Cerebellar cortex (tissue), 1 donor: ENCODE measurements around the gene ZC3HAV1L.
"Not testable (repeated sequence)": the region's sequence is repeated elsewhere in the genome, so short reads cannot be mapped to it uniquely, and the experiment has no call there.

Source experiments
- DNase-seq: peaks from one replicate; pipeline ENCODE4 v3.0.0-alpha.2; 2015; ENCODE audit warnings: low spot score

Gene ZC3HAV1L

GRCh38 chr7:139035586-139036353, at the start of gene ZC3HAV1L:
Gene ZC3HAV1L, minus strand, starts transcription at chr7:139036042. Its CDS starts 25 bp downstream, at chr7:139036017.
- DNase-seq: peak; percentile 29

GRCh38 chr7:139084709-139085108, 48.9 kb upstream of the ZC3HAV1L start:
- DNase-seq: no peak

- no peak for DNase-seq
These were observed 45.7 kb upstream of the ZC3HAV1L start for GRCh38 chr7:139081584-139081983.

GRCh38 chr7:139080905-139081304, 45.1 kb upstream of the ZC3HAV1L start:
- DNase-seq: no peak

DNA sequence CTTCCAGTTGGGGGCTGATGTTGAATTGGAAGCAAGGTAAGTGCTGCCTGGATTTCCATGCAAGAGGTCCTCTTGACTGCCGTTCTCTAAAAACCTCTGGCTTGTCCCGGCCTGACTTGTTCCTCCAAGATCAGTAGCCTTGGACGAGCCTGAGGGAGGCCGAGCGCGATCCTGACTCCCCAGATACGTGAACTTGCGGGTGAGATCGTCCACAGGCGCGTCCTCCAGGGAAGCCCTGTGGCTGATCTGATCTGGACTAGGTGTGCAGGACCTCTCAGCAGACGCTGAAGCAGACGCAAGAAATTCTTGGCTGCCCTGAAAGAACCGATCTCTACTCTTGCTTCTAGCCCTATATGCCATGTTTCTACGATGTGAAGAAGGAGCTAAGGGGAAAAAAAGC, 44.0 kb upstream of the ZC3HAV1L start:
- DNase-seq: no peak

DNA sequence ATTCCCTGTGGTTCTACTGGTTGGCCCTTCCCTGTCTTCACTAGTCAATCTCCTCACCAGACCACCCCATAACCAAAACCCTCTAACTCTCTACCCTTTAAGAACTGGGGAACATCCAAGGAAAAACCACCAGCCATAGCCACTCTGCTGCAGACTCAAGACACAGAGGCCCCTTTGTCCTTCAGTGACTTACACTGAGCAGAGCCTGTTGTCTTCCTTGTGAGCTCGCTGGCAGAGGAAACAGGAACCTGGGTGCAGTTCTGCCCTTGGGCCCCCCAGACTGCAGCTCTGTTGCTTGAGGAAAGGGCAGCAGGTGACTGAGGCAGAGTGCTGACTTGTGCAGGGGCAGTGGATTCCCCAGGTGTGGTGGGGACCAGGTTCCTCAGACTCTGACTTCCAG, 43.1 kb upstream of the ZC3HAV1L start:
- no peak for DNase-seq

DNA sequence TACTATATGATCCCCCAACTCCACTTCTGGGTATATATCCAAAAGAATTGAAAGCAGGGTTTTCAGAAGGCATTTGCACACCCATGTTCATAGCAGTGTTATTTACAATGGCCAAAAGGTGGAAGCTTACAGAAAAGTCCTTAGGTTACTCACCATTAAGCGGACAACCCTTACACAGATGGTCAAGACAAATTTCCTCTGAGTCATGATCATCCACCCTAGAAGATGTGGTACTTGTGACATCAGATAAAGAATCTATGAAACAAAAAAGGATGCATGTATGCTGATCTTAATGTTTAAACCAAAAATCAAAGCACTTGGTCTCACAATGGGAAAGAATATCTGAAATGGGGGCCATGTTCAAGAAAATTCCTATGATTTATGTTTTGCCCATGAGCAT, 42.6 kb upstream of the ZC3HAV1L start:
- no peak for DNase-seq

GRCh38 chr7:139077706-139078105, 41.9 kb upstream of the ZC3HAV1L start:
- DNase-seq: not testable (repeated sequence)

DNA sequence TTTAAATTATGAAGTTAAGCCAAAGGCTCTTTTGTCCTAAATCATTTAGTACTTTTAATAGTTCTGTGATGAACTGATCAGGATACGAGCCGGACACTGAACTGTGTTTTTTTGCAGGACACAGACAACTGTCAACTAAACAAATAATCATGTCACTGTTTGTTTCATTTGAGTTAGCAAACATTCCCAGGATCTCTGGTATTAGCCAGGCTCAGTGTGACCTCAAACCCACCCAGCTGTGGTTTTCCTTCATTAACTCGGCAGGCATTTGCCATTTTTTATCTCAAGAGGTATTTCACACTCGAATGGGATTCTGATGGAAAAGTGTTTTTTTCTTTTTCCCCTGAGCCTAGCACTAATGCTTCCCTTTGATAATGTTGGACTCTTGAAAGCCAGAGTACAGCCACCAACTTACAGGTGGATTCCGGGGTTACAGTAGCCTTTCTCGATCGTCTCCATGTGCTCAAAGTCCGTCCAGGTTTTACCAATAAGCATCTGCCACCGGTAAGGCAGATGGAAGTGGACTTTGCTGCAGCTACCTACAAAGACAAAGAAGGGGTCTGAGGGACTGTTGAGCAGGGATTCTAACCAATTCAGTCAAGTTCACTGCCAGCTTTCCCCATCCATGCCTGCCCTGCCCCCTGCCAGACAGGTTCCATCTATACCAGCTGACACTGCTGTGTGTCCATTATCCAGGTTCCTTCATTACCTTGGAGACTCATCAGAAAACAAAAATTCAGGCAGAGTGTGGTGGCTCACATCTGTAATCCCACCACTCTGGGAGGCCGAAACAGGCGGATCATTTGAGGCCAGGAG, 40.2 kb upstream of the ZC3HAV1L start:
- no peak for DNase-seq

- peak; percentile 71 for DNase-seq
These were observed 39.3 kb upstream of the ZC3HAV1L start for GRCh38 chr7:139075031-139075652.

GRCh38 chr7:139072796-139073195, 37.0 kb upstream of the ZC3HAV1L start:
- DNase-seq: no peak

GRCh38 chr7:139071680-139072079, 35.8 kb upstream of the ZC3HAV1L start:
- DNase-seq: no peak

DNA sequence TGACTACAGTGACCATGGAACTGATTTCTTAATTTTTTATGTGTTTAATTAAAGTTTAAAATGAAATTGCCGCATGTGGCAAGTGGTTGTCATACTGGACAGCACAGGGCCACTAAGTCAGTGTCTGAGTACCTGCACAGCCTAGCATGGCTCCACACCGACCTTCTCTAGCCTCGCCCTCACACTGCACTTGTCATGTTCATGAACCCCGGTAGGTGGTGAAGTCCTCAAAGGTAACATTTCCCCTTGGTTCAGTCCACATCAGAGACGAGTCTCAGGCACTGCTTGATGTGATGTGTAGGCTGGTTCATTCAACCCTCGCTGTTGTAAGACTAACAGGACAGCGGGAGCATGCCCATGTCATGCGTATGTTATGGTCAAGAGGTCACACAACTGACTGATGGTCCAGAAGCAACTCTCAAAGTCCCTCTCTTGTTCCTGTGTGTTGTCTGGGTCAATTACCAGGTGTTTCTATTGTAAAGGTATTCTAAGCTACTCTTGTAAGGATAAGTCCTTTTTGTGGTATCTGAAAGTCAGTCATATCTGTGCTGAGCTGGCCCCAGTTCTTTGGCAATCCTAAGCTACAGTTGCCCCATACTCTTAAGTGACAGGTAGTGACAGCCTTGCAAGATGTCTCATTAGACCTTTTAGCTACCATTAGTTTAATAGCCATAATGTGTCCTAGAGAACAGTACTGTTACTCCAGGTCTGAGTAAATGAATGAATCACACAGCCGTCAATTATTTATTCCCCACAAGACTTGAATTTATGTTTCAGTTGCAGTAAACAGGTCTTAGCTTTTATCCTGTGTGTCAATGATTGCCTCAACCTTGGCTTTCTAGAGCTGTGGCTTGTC, 32.9 kb upstream of the ZC3HAV1L start:
- no peak for DNase-seq

DNA sequence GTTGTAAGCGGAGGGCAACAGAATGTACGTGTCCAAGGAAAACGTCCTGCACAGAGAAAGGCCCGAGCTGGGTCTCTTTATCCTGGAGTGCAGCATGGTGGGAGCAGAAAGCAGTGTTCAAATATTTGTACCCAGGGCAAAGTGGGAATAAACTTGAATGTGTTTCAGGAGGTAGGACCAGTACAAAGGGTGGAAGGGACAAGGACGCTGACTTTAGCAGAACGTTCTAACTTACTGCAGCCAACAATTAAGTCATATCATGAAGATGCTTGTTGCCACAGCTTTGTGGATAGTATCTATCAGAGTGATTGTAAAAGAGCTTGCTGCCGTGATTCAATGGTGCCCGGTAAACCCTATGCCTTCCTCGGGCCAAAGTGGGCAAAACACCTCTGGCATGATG, 30.5 kb upstream of the ZC3HAV1L start:
- no peak for DNase-seq

DNA sequence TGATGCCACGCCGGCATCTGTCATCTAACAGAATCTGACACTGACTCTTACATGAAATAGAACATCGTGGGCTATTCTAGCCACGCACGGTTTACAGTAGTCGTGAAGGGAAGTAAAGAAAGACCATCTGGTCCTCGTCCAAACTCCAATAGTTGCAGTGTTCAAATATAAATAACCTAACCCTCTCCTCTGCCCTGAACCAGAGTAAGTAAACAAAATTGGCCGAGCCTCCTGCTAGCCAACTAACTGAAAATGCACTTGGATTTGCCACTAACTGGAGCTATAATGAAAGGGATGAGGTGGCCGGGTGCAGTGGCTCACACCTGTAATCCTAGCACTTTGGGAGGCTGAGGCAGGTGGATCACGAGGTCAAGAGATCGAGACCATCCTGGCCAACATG, 29.5 kb upstream of the ZC3HAV1L start:
- DNase-seq: no peak

GRCh38 chr7:139061416-139061815, 25.6 kb upstream of the ZC3HAV1L start:
- no peak for DNase-seq

- no peak for DNase-seq
These were observed 24.9 kb upstream of the ZC3HAV1L start for GRCh38 chr7:139060695-139061237.

DNA sequence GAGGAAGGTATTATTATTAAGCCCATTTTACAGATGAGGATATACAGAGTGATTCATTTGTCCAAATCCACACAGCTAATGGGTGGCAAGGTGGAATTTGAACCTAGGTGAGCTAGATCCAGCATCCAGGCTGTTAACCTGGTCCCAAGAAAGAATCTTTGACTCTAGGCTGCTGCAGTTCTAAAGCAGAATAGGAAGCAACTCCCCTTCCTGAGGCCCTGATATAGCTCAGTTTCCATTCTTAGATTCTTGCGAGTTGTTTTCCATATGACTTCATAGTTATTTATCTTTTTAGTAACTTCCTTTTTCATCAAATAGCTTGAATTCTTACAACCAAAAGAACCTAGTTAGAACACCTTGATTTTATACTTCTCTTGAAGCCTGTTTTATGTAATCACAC, 24.1 kb upstream of the ZC3HAV1L start:
- DNase-seq: no peak

DNA sequence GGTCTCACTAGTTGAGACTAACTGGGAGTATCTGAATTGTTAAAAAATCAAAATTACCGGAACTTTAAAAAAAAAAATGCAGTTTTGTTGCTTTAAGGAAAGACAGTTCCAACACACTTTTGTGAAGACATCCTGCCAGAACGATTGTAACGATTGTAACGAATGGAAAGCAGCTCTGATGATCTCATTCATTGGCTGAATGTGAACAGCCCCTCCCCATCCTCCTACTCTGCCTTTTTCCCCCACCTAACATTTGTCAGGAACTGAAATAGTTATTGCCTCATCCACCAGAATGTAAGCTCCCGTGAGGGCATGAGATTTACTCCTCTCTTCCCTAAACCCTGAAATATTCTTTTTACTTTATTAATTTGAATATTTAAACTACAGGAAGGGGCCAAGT, 23.1 kb upstream of the ZC3HAV1L start:
- no peak for DNase-seq

DNA sequence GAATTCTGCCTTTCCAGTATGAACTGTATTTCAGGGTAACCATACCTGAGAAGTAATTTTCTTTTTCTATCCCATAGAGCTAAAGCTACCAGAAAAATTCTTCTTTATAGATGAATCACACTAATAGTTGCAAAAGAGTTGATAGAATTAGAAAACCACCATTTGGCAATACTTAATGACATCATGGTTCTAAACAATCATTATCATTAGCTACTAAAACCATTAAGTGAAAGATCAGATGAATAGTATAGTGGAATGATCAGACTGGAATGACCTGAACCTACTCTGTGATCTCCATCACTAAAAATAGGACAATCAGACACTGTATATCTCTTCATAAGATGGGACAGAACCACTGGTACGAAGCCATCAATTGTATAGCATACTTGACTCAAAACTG, 19.8 kb upstream of the ZC3HAV1L start:
- DNase-seq: no peak

DNA sequence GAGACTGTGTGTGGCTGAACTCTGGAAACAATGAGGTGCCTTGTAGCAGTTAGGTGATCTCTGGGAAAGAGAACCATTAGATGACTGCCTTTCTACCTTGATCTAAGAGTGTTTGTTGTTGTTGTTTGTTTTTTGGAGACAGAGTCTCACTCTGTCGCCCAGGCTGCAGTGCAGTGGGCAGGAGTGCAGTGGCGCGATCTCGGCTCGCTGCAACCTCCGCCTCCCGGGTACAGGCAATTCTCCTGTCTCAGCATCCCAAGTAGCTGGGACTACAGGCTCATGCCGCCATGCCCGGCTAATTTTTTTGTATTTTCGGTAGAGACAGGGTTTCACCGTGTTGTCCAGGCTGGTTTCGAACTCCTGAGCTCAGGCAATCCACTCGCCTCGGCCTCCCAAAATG, 18.8 kb upstream of the ZC3HAV1L start:
- DNase-seq: not testable (repeated sequence)

GRCh38 chr7:139054101-139054500, 18.3 kb upstream of the ZC3HAV1L start:
- no peak for DNase-seq
